ENCODE measurements around the gene TLE3.

- no peak for TF ChIP-seq ESRRA (CRISPR knock-in tag; IDR thresholded peaks at IDR 0.05; ENCODE audit: low read depth)
- TF ChIP-seq CEBPG (CRISPR knock-in tag; IDR thresholded peaks at IDR 0.05) = no peak
- TF ChIP-seq CERS6 (CRISPR knock-in tag; IDR thresholded peaks at IDR 0.05) = no peak
- no peak for TF ChIP-seq ZC3H4 (CRISPR knock-in tag; IDR thresholded peaks at IDR 0.05; ENCODE audit: borderline replicate concordance)
- TF ChIP-seq CREB3 (CRISPR knock-in tag; IDR thresholded peaks at IDR 0.05) = no peak
- TF ChIP-seq TAF1 (CRISPR knock-in tag; IDR thresholded peaks at IDR 0.05) = no peak
- no peak for TF ChIP-seq SMARCE1 (IDR thresholded peaks at IDR 0.05; ENCODE audit: borderline replicate concordance)
- no peak for TF ChIP-seq CC2D1A (CRISPR knock-in tag; IDR thresholded peaks at IDR 0.05)
- no peak for TF ChIP-seq CTCF (CRISPR knock-in tag; IDR thresholded peaks at IDR 0.05)
- no peak for TF ChIP-seq ARID4A (CRISPR knock-in tag; IDR thresholded peaks at IDR 0.05; ENCODE audit: borderline replicate concordance)
These were observed 9.3 kb downstream of the TLE3 start for GRCh38 chr15:70088455-70088854.
